Measurements from ENCODE around the gene METTL23. TPM values are rescaled to one million over a fixed set of nuclear protein-coding genes. Genes with fewer than 3 reads are reported as not detected.
"Not testable (repeated sequence)": the region's sequence is repeated elsewhere in the genome, so short reads cannot be mapped to it uniquely, and the experiment has no call there.

The METTL23 gene
- total RNA-seq, 1 donor from 2014 or later = 31.6 TPM

- Histone ChIP-seq H3K36me3 (peaks cover 100% of the 10 kb centered on the region), H3K27me3 (ENCODE audit: low read depth) (no peaks in the 10 kb centered on the region), H3K27ac (no peak overlapping the region), H3K4me1 (peaks cover 46% of the 10 kb centered on the region), H3K4me3 (no peak overlapping the region), H3K9me3 (no peaks in the 10 kb centered on the region)
- no peak for TF ChIP-seq CTCF (IDR thresholded peaks at IDR 0.05)
- DNase-seq (no peak), ATAC-seq (no peak)
- intact Hi-C loops (cut with DNase I) = no loop called here
Observed at GRCh38 chr17:76720211-76720610, 6.4 kb upstream of the METTL23 start.

- H3K36me3 ChIP-seq = peaks cover 95% of the 10 kb centered on the region
- ATAC-seq (no peak), DNase-seq (no peak)
- no peak for TF ChIP-seq CTCF (IDR thresholded peaks at IDR 0.05)
- no peaks in the 10 kb centered on the region for H3K9me3 ChIP-seq
- H3K27me3 ChIP-seq (ENCODE audit: low read depth) = no peaks in the 10 kb centered on the region
- H3K27ac ChIP-seq = no peak overlapping the region
- H3K4me1 ChIP-seq = peaks cover 44% of the 10 kb centered on the region
- intact Hi-C loops (cut with DNase I) = no loop called here
- H3K4me3 ChIP-seq = no peak overlapping the region
Observed at GRCh38 chr17:76720941-76721340, 5.7 kb upstream of the METTL23 start.

GRCh38 chr17:76721463-76721862 is 5.2 kb upstream of the METTL23 start:
- H3K4me3 ChIP-seq = no peak overlapping the region
- intact Hi-C loops (cut with DNase I) = no loop called here
- no peaks in the 10 kb centered on the region for H3K9me3 ChIP-seq
- H3K27me3 ChIP-seq (ENCODE audit: low read depth) = no peaks in the 10 kb centered on the region
- DNase-seq (no peak), ATAC-seq (no peak)
- peaks cover 39% of the 10 kb centered on the region for H3K4me1 ChIP-seq
- no peak overlapping the region for H3K27ac ChIP-seq
- no peak for TF ChIP-seq CTCF (IDR thresholded peaks at IDR 0.05)
- H3K36me3 ChIP-seq = peaks cover 90% of the 10 kb centered on the region

GRCh38 chr17:76722279-76722678 is 4.4 kb upstream of the METTL23 start:
- intact Hi-C loops (cut with DNase I) = no loop called here
- TF ChIP-seq CTCF (IDR thresholded peaks at IDR 0.05) = no peak
- Histone ChIP-seq H3K4me3 (no peak overlapping the region), H3K27me3 (ENCODE audit: low read depth) (no peaks in the 10 kb centered on the region), H3K4me1 (peaks cover 30% of the 10 kb centered on the region), H3K27ac (no peak overlapping the region), H3K36me3 (peaks cover 82% of the 10 kb centered on the region), H3K9me3 (no peaks in the 10 kb centered on the region)
- ATAC-seq = no peak
- no peak for DNase-seq

GRCh38 chr17:76722977-76723376 is 3.7 kb upstream of the METTL23 start:
- H3K27ac ChIP-seq; H3K4me3 ChIP-seq; intact Hi-C loops (cut with DNase I); H3K27me3 ChIP-seq (ENCODE audit: low read depth); H3K9me3 ChIP-seq; DNase-seq; ATAC-seq: not testable (repeated sequence)
- H3K36me3 ChIP-seq = peaks cover 75% of the 10 kb centered on the region
- H3K4me1 ChIP-seq = peaks cover 35% of the 10 kb centered on the region

- intact Hi-C loops (cut with DNase I) = no loop called here
- DNase-seq = no peak
- no peaks in the 10 kb centered on the region for H3K27me3 ChIP-seq (ENCODE audit: low read depth)
- H3K4me3 ChIP-seq = no peak overlapping the region
- H3K4me1 ChIP-seq = peaks cover 43% of the 10 kb centered on the region
- no peak overlapping the region for H3K27ac ChIP-seq
- ATAC-seq = no peak
- H3K9me3 ChIP-seq = no peaks in the 10 kb centered on the region
- no peak for TF ChIP-seq CTCF (IDR thresholded peaks at IDR 0.05)
- peaks cover 67% of the 10 kb centered on the region for H3K36me3 ChIP-seq
Observed at GRCh38 chr17:76723812-76724211, 2.8 kb upstream of the METTL23 start.
